HepG2 (cell line): ENCODE data around the gene VPS25. TPM values are rescaled to one million over a fixed set of nuclear protein-coding genes. Genes with fewer than 3 reads are reported as not detected.

Experiments used
- CREM ChIP-seq, 2 experiments: sonication (generic) in 1 of 2; formaldehyde crosslinking in 1 of 2; IDR thresholded peaks; 2 replicates each; pipeline versions ENCODE4 v1.4.0 to v1.6.1; 2016 to 2020; ENCODE audit warnings: antibody characterized with exemption in 1 of 2, mild to moderate bottlenecking in 1 of 2, missing genetic modification reagents in 1 of 2
- FLYWCH1 ChIP-seq: sonication (generic); formaldehyde crosslinking; IDR thresholded peaks from 2 replicates; pipeline ENCODE4 v1.8.1; 2023; ENCODE audit warnings: mild to moderate bottlenecking, missing genetic modification reagents
- MLLT10 ChIP-seq: sonication (generic); formaldehyde crosslinking; IDR thresholded peaks from 2 replicates; pipeline ENCODE4 v1.4.0; 2020; ENCODE audit warnings: missing genetic modification reagents
- PAX8 ChIP-seq: sonication (generic); formaldehyde crosslinking; IDR thresholded peaks from 2 replicates; pipeline ENCODE4 v1.8.0; 2022; ENCODE audit warnings: mild to moderate bottlenecking, missing genetic modification reagents, borderline replicate concordance
- TAF1 ChIP-seq: sonication (generic); formaldehyde crosslinking; IDR thresholded peaks from 2 replicates; pipeline ENCODE4 v1.4.0; 2020; ENCODE audit warnings: missing genetic modification reagents
- THYN1 ChIP-seq: sonication (generic); formaldehyde crosslinking; IDR thresholded peaks from 2 replicates; pipeline ENCODE4 v1.8.1; 2023; ENCODE audit warnings: low read depth, mild to moderate bottlenecking, moderate library complexity, missing genetic modification reagents, borderline replicate concordance
- ZC3H13 ChIP-seq: sonication (generic); formaldehyde crosslinking; IDR thresholded peaks from 2 replicates; pipeline ENCODE4 v1.8.1; 2023; ENCODE audit warnings: mild to moderate bottlenecking, missing genetic modification reagents, moderate library complexity
- ZFP36 ChIP-seq: fragments of 150-350 bp; IDR thresholded peaks from 2 replicates; pipeline ENCODE4 v1.6.1; 2018; ENCODE audit warnings: borderline replicate concordance, low read length, low read depth; ENCODE audit not compliant: partially characterized antibody
- ZNF10 ChIP-seq: sonication (generic); formaldehyde crosslinking; IDR thresholded peaks from 2 replicates; pipeline ENCODE4 v1.4.0; 2020; ENCODE audit warnings: mild to moderate bottlenecking, low read depth, missing genetic modification reagents, borderline replicate concordance
- ZNF256 ChIP-seq: sonication (generic); formaldehyde crosslinking; conservative IDR thresholded peaks from 2 replicates; pipeline ENCODE4 v1.4.0; 2020; ENCODE audit warnings: missing genetic modification reagents
- ZNF547 ChIP-seq: sonication (generic); formaldehyde crosslinking; IDR thresholded peaks from 2 replicates; pipeline ENCODE4 v1.5.1; 2020; ENCODE audit warnings: mild to moderate bottlenecking, missing genetic modification reagents
- ZNF572 ChIP-seq: sonication (generic); formaldehyde crosslinking; IDR thresholded peaks from 2 replicates; pipeline ENCODE4 v1.5.1; 2020; ENCODE audit warnings: mild to moderate bottlenecking, missing genetic modification reagents
- polyA plus RNA-seq, 8 experiments: library from polyadenylated mRNA; depleted of rRNA in 3 of 8; stranded (reverse) in 7 of 8; unstranded in 1 of 8; fragments of >200 nt; fragmentation: Illumina TruSeq in 4 of 8; extraction: Trizol in 4 of 8; gene quantifications; 2 replicates each; pipeline versions ENCODE4 v1.2.1 to v1.2.3, GENCODE V29; 2011 to 2016; ENCODE audit warnings: low read depth in 4 of 8, missing spikeins in 1 of 8, mixed read lengths in 1 of 8; ENCODE audit not compliant: insufficient read depth in 1 of 8
- total RNA-seq, 5 experiments: library from RNA; depleted of rRNA; stranded (reverse); fragments of >200 nt; fragmentation: Illumina TruSeq; extraction: Trizol; gene quantifications; 2 replicates each; pipeline ENCODE4 v1.2.3, GENCODE V29; 2016; ENCODE audit warnings: low read depth in 1 of 5
- TF ChIP-seq, protein P1 (sequence below): sonication (generic); formaldehyde crosslinking; IDR thresholded peaks from 2 replicates; pipeline ENCODE4 v1.4.0; 2020; ENCODE audit warnings: missing genetic modification reagents
- TF ChIP-seq, protein P2 (sequence below): sonication (generic); formaldehyde crosslinking; IDR thresholded peaks from 2 replicates; pipeline ENCODE4 v1.8.0; 2022; ENCODE audit warnings: missing genetic modification reagents, mild to moderate bottlenecking, moderate library complexity, borderline replicate concordance
- TF ChIP-seq, protein P3 (sequence below): sonication (generic); formaldehyde crosslinking; IDR thresholded peaks from 2 replicates; pipeline ENCODE4 v1.5.1; 2020; ENCODE audit warnings: missing genetic modification reagents, mild to moderate bottlenecking, borderline replicate concordance
- TF ChIP-seq, protein P4 (sequence below): sonication (generic); formaldehyde crosslinking; IDR thresholded peaks from 2 replicates; pipeline ENCODE4 v1.5.1; 2020; ENCODE audit warnings: missing genetic modification reagents, mild to moderate bottlenecking, borderline replicate concordance
- TF ChIP-seq, protein P5 (sequence below): sonication (generic); formaldehyde crosslinking; IDR thresholded peaks from 2 replicates; pipeline ENCODE4 v1.8.0; 2022; ENCODE audit warnings: mild to moderate bottlenecking, missing genetic modification reagents, moderate library complexity
- TF ChIP-seq, protein P6 (sequence below): IDR thresholded peaks from 2 replicates; pipeline ENCODE4 v1.6.1; 2016; ENCODE audit warnings: low read depth, control low read depth

The VPS25 gene
- total and polyA plus RNA-seq, 2 of the 13 experiments (the other 11 are each of a cell fraction or from before 2014, with no cell fraction given) = 161 to 249 TPM

DNA sequence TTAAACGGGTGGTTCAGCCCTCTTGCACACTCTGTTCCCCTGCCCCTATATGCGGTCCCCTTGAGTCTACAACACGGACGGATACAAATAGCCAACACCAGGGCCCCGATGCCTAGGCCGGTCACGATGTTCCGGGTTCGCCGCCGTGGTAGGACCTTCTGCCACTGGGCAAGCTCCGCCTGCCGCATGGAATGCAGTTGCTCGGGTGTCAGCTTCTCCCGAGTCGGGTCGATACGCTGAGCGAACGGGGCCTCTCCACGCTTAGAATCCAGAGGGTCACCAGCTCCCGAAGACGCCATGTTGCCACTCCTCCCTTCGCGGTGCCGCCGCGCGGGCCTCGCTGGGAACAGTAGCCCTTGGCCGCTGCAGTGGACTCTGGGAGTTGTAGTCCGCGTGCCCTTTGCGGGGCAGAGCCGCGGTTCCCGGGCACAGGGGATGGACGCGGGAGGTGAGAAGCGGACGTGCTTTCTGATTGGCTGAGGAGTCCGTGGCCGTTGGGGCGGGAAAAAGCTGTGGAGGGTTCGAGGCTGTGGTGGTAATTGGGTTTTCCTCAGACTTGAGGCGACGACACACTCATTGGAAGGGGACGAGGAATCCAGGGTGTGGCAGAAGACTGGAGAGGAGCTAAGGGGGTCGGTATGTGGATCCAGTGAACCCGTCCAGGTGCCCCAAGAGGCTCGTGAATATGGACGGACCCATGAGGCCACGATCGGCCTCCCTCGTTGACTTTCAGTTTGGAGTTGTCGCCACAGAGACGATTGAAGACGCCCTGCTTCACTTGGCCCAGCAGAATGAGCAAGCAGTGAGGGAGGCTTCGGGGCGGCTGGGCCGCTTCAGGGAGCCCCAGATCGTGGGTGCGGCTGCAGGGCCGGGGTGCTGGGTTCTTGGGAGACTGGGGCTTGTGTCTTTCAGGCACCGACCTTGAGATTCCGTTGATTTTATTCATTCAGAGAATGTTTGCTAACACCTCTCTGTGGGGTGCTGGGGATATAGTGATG lies 25.4 kb downstream of the VPS25 start, which contains the start of the genes CNTD1 and COA3 (continued):
- TF ChIP-seq ZNF10 (CRISPR knock-in tag) (no peak), FLYWCH1 (CRISPR knock-in tag) (no peak), ZNF547 (CRISPR knock-in tag) (peak; percentile 96), ZNF572 (no peak; the same call in 1 of the 2 replicates), CREM (IDR thresholded peaks at IDR 0.05) (peak; percentile 90), CREM (CRISPR knock-in tag; IDR thresholded peaks at IDR 0.05) (no peak), TAF1 (CRISPR knock-in tag) (peak; percentile 96), ZNF256 (peak; percentile 96; the same call in 1 of the 2 replicates), ZFP36 (no peak), ZC3H13 (CRISPR knock-in tag) (peak; percentile 92), PAX8 (CRISPR knock-in tag) (peak; percentile 64; the same call in 1 of the 2 replicates), THYN1 (CRISPR knock-in tag) (no peak), MLLT10 (CRISPR knock-in tag) (no peak)
- TF ChIP-seq, protein P1, sequence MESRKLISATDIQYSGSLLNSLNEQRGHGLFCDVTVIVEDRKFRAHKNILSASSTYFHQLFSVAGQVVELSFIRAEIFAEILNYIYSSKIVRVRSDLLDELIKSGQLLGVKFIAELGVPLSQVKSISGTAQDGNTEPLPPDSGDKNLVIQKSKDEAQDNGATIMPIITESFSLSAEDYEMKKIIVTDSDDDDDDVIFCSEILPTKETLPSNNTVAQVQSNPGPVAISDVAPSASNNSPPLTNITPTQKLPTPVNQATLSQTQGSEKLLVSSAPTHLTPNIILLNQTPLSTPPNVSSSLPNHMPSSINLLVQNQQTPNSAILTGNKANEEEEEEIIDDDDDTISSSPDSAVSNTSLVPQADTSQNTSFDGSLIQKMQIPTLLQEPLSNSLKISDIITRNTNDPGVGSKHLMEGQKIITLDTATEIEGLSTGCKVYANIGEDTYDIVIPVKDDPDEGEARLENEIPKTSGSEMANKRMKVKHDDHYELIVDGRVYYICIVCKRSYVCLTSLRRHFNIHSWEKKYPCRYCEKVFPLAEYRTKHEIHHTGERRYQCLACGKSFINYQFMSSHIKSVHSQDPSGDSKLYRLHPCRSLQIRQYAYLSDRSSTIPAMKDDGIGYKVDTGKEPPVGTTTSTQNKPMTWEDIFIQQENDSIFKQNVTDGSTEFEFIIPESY (CRISPR knock-in tag) = no peak
- TF ChIP-seq, protein P2, sequence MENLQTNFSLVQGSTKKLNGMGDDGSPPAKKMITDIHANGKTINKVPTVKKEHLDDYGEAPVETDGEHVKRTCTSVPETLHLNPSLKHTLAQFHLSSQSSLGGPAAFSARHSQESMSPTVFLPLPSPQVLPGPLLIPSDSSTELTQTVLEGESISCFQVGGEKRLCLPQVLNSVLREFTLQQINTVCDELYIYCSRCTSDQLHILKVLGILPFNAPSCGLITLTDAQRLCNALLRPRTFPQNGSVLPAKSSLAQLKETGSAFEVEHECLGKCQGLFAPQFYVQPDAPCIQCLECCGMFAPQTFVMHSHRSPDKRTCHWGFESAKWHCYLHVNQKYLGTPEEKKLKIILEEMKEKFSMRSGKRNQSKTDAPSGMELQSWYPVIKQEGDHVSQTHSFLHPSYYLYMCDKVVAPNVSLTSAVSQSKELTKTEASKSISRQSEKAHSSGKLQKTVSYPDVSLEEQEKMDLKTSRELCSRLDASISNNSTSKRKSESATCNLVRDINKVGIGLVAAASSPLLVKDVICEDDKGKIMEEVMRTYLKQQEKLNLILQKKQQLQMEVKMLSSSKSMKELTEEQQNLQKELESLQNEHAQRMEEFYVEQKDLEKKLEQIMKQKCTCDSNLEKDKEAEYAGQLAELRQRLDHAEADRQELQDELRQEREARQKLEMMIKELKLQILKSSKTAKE (CRISPR knock-in tag) = no peak
- TF ChIP-seq, protein P3, sequence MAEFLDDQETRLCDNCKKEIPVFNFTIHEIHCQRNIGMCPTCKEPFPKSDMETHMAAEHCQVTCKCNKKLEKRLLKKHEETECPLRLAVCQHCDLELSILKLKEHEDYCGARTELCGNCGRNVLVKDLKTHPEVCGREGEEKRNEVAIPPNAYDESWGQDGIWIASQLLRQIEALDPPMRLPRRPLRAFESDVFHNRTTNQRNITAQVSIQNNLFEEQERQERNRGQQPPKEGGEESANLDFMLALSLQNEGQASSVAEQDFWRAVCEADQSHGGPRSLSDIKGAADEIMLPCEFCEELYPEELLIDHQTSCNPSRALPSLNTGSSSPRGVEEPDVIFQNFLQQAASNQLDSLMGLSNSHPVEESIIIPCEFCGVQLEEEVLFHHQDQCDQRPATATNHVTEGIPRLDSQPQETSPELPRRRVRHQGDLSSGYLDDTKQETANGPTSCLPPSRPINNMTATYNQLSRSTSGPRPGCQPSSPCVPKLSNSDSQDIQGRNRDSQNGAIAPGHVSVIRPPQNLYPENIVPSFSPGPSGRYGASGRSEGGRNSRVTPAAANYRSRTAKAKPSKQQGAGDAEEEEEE (CRISPR knock-in tag) = no peak
- TF ChIP-seq, protein P4, sequence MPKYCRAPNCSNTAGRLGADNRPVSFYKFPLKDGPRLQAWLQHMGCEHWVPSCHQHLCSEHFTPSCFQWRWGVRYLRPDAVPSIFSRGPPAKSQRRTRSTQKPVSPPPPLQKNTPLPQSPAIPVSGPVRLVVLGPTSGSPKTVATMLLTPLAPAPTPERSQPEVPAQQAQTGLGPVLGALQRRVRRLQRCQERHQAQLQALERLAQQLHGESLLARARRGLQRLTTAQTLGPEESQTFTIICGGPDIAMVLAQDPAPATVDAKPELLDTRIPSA (CRISPR knock-in tag) = no peak
- TF ChIP-seq, protein P5, sequence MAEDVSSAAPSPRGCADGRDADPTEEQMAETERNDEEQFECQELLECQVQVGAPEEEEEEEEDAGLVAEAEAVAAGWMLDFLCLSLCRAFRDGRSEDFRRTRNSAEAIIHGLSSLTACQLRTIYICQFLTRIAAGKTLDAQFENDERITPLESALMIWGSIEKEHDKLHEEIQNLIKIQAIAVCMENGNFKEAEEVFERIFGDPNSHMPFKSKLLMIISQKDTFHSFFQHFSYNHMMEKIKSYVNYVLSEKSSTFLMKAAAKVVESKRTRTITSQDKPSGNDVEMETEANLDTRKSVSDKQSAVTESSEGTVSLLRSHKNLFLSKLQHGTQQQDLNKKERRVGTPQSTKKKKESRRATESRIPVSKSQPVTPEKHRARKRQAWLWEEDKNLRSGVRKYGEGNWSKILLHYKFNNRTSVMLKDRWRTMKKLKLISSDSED (CRISPR knock-in tag) = no peak
- TF ChIP-seq, protein P6, sequence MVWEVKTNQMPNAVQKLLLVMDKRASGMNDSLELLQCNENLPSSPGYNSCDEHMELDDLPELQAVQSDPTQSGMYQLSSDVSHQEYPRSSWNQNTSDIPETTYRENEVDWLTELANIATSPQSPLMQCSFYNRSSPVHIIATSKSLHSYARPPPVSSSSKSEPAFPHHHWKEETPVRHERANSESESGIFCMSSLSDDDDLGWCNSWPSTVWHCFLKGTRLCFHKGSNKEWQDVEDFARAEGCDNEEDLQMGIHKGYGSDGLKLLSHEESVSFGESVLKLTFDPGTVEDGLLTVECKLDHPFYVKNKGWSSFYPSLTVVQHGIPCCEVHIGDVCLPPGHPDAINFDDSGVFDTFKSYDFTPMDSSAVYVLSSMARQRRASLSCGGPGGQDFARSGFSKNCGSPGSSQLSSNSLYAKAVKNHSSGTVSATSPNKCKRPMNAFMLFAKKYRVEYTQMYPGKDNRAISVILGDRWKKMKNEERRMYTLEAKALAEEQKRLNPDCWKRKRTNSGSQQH (CRISPR knock-in tag) = peak; percentile 85
